Stimulated activated CD8-positive, alpha-beta memory T cell treated with anti-CD3 and anti-CD28 coated beads, Interleukin-4, amount 100 ng/mL, for 4 hours (primary cell): ENCODE data around the gene C1QTNF8.

Source experiments
- DNase-seq, 2 donors: peaks; one replicate each; pipeline ENCODE4 v3.0.0-alpha.2; 2020; ENCODE audit warnings: low read depth in 2 of 2, low spot score in 1 of 2

The C1QTNF8 gene

DNA sequence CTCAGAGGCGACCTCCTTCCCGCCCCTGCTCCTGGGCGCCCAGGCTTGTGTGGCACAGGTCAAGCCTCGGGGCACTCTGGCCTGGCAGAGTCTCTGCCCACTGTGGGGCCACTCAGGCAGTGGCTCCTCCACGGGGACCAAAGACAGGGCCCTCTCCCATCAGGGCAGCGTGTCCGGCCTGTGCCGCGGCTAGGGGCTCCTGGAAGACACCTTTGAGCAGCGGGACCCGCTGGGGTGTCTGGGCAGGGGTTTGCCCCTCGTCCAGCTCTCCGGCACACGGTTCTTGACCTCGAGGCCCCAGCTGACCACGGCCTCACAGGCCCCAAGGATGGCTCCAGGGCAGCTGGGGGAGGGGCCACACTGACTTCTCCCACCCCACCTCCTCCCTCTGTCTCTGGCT lies 48.2 kb downstream of the C1QTNF8 start:
- DNase-seq, result no peak

DNA sequence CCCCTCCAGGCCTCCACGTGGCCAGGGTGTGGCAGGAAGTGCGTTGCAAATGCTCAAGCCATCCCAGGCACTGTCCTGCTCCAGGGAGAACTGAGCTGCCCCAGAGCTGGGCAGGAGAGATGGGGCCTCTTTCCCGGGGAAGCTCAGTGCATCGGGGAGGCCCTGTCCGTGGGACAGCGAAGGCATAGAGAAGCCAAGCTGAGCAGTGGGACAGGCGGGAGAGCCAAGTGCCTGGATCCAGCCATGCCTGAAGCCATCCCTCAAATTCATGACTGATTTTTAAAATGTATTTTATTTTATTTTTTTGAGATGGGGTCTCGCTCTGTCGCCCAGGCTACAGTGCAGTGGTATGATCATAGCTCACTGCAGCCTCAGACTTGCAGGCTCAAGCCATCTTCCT lies 48.9 kb downstream of the C1QTNF8 start:
- DNase-seq, result no peak

DNA sequence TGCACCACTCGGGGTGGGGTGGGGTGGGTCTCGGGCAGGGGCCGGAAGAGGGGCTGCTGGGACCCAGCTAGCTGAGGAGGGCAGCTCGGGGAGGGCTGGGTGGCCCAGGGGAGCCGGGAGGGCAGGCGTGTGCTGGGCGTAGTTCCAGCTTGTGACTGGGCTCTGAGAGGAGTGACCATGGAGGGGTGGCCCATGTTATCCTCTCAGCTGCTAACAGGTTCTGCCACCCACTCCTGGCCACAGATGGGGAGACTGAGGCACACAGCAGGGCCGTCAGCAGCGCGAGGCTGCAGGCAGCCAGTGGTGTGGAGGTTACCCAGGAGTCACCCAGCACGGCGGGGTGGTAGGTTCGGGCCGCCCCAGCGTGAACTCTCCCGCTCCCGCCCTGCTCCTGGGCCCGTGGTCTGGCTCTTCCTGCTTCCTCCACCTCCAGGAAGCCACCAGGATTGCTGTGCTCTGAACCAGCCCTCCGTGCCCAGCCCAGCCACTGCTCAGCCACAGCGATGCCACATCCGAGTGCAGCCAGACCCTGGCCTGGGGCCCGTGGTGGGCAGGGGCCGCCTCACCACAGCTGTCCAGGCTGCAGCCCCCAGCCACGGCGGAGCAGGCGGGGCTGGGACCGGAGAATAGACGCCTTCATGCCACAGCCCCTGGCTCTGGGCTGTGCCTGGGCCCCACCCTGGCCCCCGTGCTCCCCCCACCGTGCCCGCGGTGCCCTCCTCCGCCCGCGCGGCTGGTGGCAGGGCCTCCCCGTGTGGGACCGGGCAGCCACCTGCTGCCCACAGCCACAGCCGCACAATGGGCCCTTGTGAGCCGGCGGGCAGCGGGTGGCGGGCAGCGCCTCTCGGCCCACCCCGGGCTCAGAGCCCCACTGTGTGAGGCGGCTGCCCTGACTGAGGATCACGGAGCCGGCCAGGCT lies 49.8 kb downstream of the C1QTNF8 start:
- no peak for DNase-seq

DNA sequence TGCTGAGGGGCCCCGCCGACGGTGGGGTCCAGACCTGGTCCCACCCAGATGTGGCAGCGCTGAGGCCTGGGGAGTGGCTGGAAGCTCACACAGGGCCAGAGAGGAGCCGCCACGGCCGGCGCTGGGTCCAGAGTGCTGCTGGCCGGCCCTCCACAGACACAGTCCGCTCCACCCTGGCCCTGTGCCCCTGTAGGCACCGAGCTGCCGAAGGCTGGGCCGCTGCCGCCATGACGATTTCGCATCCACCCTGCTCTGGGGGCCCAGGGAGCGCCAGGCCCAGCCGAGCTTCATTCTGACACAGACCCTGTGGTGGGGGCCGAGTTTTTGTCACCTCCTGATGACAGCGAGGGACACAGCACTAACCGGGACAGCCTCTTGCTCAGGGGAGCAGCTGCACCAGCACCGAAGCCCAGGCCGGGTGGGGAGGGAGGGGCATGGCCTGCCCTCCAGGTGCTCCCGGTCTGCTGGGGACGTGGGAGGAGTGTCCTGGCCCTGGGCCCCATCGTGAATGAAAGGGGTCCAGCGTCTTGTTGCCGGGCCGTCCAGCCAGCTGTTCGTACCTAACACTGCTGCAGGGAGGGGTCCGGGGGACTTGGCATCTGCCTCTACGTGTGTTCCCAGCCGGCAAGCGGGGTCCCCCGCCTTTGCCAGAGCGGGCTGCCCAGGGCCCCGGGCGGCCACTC lies 50.6 kb downstream of the C1QTNF8 start:
- no peak for DNase-seq

DNA sequence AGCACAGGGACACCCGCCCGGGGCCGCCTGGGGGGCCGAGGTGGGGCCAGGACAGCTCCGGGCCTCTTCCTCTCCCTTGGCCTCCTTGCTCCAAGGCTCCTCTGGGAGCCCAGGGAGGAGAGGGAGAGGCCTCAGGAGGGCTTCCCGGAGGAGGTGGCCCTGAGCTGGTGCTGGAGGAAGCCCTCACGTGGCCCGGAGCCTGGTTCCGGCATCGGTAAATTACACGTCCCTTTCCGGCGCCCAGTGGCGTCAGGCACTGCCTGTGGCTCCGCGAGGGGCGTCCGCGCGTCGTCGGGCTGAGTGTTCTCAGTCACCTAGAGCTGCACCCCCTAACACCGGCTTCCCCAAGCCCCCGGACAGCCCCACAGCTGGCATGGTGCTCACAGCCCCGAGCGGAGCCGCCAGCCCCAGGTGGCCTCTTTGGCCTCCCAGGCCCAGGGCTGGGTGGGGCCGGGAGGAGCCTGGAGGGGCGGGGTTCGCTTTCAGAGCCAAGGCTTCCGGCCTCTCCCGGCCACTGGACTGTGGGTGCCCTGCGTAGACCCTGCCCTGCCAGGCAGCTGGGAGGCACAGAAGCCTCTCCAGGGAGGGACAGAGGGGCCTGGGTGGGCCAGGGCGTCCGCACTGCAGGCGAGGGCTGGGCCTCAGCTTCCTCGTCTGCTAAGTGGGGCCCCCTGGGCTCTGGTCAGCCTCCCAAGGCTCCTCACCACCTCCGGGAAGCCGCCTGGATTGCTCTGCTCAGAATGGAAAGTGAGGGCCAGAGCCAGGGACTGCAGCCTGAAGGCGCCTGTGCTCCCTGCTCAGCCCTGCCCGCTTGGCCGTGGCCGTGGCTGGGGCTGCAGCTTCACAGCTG lies 51.4 kb downstream of the C1QTNF8 start:
- DNase-seq, result no peak

DNA sequence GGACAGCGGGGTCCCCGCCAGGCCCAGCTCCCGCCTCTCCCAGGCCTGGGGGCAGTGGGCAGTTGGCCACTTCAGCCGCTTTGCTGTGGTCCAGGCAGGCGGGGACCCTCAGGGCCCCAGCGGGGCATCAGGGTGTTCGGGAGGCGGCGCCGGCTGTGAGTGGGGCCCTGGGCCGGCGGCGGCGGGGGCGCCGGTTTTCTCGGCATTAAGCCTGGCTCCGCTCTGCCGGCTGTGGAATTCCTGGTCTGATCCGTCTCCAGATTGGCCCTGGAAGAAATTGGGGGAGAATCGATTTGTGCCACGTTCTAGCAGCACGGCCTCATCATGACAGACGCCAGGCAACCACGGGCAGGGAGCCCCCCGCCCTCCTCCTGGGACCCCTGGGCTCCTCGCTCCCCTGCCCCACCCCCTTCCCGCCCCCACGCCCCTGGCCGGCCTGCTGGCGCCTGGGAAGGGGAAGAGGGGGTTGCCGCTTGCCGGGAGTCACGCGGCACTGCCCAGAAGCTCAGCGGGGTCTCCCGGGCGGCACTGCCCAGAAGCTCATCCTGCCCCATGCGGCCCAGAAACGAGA lies 52.1 kb downstream of the C1QTNF8 start:
- DNase-seq, result no peak

DNA sequence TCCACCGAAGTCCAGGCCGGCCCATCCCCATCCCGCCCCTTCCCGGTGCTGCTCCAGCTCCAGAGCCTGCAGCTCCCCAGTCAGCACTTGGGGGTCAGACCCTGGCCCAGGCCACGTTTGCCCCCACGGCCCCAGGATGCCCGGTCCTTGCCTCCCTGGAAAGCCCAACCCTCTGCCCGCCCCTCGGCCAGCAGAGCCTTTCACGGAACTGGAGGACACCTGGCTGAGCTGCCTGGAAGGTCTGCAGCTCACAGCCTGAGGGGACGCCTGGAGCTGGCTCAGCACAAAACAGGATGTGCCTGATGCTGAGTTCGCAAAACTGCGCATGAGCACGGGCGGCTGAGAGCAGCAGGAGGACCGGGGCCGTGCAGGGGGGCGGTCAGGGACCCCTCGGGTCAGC lies 53.2 kb downstream of the C1QTNF8 start:
- no peak for DNase-seq

DNA sequence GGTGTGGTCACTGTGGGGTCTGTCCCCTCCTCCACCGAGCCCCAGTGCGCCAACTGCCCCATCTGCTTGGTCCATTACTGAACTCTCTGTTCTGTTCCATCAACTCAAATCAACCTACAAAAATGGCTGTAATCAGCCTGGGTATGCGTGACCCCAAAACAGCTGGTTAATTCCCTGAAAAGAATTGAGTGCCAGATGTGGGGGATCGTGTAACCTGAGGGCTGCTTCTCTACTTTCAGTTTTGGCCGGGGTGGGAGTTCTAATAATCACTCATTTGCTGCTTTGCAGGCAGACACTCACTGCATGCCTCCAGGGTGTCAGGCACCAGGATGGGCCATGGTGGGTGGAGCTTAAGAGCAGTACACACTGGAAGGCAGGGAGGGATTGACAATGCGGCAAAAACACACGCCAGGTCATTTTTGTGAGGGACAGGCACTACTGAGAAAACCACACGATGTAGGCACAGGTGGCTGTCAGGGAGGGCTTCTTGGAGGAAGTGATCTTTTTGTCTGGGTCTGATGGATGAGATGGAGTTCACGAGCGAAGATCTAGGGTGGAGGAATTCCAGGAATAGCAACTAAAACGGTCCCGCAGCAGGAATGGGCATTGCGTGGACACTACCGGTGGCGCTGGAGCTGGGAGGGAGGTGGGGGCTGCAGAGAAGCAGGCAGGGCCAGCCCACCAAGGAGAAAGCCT lies 53.8 kb downstream of the C1QTNF8 start:
- DNase-seq, result no peak

DNA sequence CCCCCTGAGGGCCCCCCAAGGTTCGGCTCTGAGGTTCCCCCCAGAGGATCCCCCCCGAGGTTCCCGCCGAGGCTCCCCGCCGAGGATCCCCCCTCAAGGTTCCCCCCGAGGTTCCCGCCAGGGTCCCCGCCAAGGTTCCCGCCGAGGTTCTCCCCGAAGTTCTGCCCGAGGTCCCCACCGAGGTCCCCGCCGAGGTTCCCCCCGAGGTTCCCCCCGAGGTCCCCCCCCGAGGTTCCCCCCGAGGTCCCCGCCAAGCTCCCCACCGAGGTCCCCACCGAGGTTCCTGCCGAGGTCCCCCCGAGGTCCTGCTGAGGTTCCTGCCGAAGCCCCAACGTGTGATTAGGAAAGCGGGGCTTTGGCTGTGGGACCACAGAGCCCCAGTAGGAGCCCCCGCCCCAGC lies 55.7 kb downstream of the C1QTNF8 start:
- no peak for DNase-seq

DNA sequence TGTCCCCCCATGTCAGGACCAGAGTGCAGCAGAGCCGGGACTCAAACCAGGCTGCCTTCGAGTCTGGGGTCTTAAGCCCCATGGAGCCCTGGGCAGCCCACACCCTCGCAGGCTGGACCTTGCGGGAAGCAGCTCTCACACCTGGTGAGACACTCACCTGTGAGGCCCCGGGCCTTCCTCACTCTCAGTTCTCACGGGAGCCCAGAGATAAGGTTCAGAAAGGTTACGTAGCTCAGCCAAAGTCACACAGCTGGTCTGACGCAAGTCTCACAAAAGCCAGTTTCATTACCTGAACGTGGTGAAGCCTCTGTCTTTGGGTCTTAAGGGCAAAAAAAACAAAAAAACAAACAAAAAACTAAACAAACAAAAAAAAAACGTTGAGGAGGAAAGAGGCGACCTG lies 56.3 kb downstream of the C1QTNF8 start:
- DNase-seq, result no peak

DNA sequence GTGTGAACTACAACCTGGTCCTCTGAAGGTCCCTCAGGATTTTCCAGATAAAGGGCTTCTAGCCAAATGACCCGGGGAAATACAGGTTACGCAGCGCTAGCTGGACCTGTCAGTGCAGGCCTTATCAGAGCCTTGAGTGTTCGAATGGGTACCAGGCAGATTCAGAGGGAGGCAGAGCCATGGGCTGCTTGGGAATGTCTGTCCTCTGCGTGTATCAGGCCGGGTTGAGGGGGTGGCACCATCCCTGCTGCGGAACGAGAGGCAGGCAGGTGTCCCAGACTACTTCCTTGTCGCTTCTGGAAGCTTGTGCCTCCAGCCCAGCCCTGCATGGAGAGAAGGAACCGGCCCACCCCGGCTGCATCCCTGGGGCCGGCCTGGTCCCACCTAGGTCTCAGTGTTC lies 57.1 kb downstream of the C1QTNF8 start:
- no peak for DNase-seq
